Vagina (tissue), 2 donors: ENCODE measurements around the gene SORCS2. TPM values are rescaled to one million over a fixed set of nuclear protein-coding genes. Genes with fewer than 3 reads are reported as not detected.

ENCODE experiments used
- DNase-seq, 2 donors: peaks; one replicate each; pipeline ENCODE4 v3.0.0-alpha.2; 2017; ENCODE audit errors: extremely low spot score in 2 of 2
- H3K27ac ChIP-seq: fragments of 200-600 bp; sonication (generic); one replicate; pipeline ENCODE4 v1.5.1; 2019
- H3K27me3 ChIP-seq: fragments of 200-600 bp; sonication (generic); one replicate; pipeline ENCODE4 v1.5.1; 2019
- H3K36me3 ChIP-seq, 2 donors: fragments of 200-600 bp; sonication (generic); one replicate each; pipeline ENCODE4 v1.5.1; 2017 to 2019
- H3K4me1 ChIP-seq: fragments of 200-600 bp; sonication (generic); one replicate; pipeline ENCODE4 v1.5.1; 2019
- H3K4me3 ChIP-seq, 2 donors: fragments of 200-600 bp; sonication (generic); 1 replicate in 1 of 2; 2 replicates in 1 of 2; pipeline ENCODE4 v1.5.1; 2016 to 2019
- H3K9me3 ChIP-seq: fragments of 200-600 bp; sonication (generic); one replicate; pipeline ENCODE4 v1.5.1; 2019
- CTCF ChIP-seq, 3 experiments: fragments of 450-650 bp in 2 of 3; fragments of 200-600 bp in 1 of 3; sonication (generic) in 1 of 3; IDR thresholded peaks; one replicate each; pipeline ENCODE4 v1.5.1; 2017 to 2019; ENCODE audit warnings: antibody characterized with exemption in 3 of 3, mild to moderate bottlenecking in 2 of 3, moderate library complexity in 2 of 3
- POLR2A ChIP-seq, 2 donors: fragments of 450-650 bp; IDR thresholded peaks; one replicate each; pipeline ENCODE4 v1.6.1; 2017; ENCODE audit warnings: antibody characterized with exemption in 2 of 2, mild to moderate bottlenecking in 2 of 2, moderate library complexity in 2 of 2
- POLR2AphosphoS5 ChIP-seq, 2 donors: sonication (generic); formaldehyde crosslinking; IDR thresholded peaks; one replicate each; pipeline ENCODE4 v1.9.0; 2017; ENCODE audit warnings: antibody characterized with exemption in 2 of 2, mild to moderate bottlenecking in 2 of 2, low read depth in 1 of 2; ENCODE audit not compliant: insufficient read depth in 1 of 2
- intact Hi-C: fragments of 100-400 bp; cut with DNase I; formaldehyde crosslinking; loops from one replicate; pipeline ENCODE4 v1.15.1; 2023
- total RNA-seq: library from RNA; depleted of rRNA; stranded (reverse); fragments of >200 nt; gene quantifications from one replicate; pipeline ENCODE4 v1.2.3, GENCODE V29; 2016

The SORCS2 gene
- total RNA-seq, 1 donor from 2014 or later: 5.4 TPM

GRCh38 chr4:7698584-7698983, 506.2 kb downstream of the SORCS2 start:
- Histone ChIP-seq H3K27me3 (no peaks in the 10 kb centered on the region), H3K36me3 (no peaks in the 10 kb centered on the region), H3K4me1 (no peaks in the 10 kb centered on the region), H3K9me3 (no peaks in the 10 kb centered on the region), H3K27ac (no peak overlapping the region), H3K4me3 (no peak overlapping the region)
- intact Hi-C loops: no loop called here
- no peak for TF ChIP-seq POLR2A (IDR thresholded peaks at IDR 0.05)
- DNase-seq: no peak

GRCh38 chr4:7699031-7699430, 506.7 kb downstream of the SORCS2 start:
- Histone ChIP-seq H3K36me3 (no peaks in the 10 kb centered on the region), H3K4me3 (no peak overlapping the region), H3K4me1 (no peaks in the 10 kb centered on the region), H3K9me3 (no peaks in the 10 kb centered on the region), H3K27ac (no peak overlapping the region), H3K27me3 (no peaks in the 10 kb centered on the region)
- intact Hi-C loops: no loop called here
- TF ChIP-seq POLR2A (IDR thresholded peaks at IDR 0.05) (no peak), POLR2AphosphoS5 (IDR thresholded peaks at IDR 0.05; ENCODE audit: insufficient read depth in 1 of 2, low read depth in 1 of 2) (no peak), CTCF (IDR thresholded peaks at IDR 0.05) (no peak)
- no peak for DNase-seq

- H3K36me3 ChIP-seq: no peaks in the 10 kb centered on the region
- no peak overlapping the region for H3K4me3 ChIP-seq
- DNase-seq: no peak
- intact Hi-C loops: no loop called here
- H3K4me1 ChIP-seq: no peaks in the 10 kb centered on the region
- H3K27ac ChIP-seq: no peak overlapping the region
- no peak for TF ChIP-seq CTCF (IDR thresholded peaks at IDR 0.05)
- no peak for TF ChIP-seq POLR2AphosphoS5 (IDR thresholded peaks at IDR 0.05; ENCODE audit: insufficient read depth in 1 of 2, low read depth in 1 of 2)
- no peak for TF ChIP-seq POLR2A (IDR thresholded peaks at IDR 0.05)
- H3K9me3 ChIP-seq: no peaks in the 10 kb centered on the region
- no peaks in the 10 kb centered on the region for H3K27me3 ChIP-seq
These were observed 507.5 kb downstream of the SORCS2 start for GRCh38 chr4:7699825-7700224.

GRCh38 chr4:7700665-7701064, 508.3 kb downstream of the SORCS2 start:
- Histone ChIP-seq H3K27me3 (no peaks in the 10 kb centered on the region), H3K9me3 (no peaks in the 10 kb centered on the region), H3K27ac (no peak overlapping the region), H3K36me3 (no peaks in the 10 kb centered on the region), H3K4me1 (no peaks in the 10 kb centered on the region), H3K4me3 (no peak overlapping the region)
- TF ChIP-seq POLR2AphosphoS5 (IDR thresholded peaks at IDR 0.05; ENCODE audit: insufficient read depth in 1 of 2, low read depth in 1 of 2) (no peak), CTCF (IDR thresholded peaks at IDR 0.05) (no peak), POLR2A (IDR thresholded peaks at IDR 0.05) (no peak)
- DNase-seq: no peak
- intact Hi-C loops: no loop called here

- Histone ChIP-seq H3K4me3 (no peak overlapping the region), H3K27ac (no peak overlapping the region), H3K9me3 (no peaks in the 10 kb centered on the region), H3K36me3 (no peaks in the 10 kb centered on the region), H3K27me3 (no peaks in the 10 kb centered on the region), H3K4me1 (no peaks in the 10 kb centered on the region)
- TF ChIP-seq CTCF (IDR thresholded peaks at IDR 0.05) (no peak), POLR2A (IDR thresholded peaks at IDR 0.05) (no peak), POLR2AphosphoS5 (IDR thresholded peaks at IDR 0.05; ENCODE audit: insufficient read depth in 1 of 2, low read depth in 1 of 2) (no peak)
- intact Hi-C loops: no loop called here
- DNase-seq: no peak
These were observed 509.7 kb downstream of the SORCS2 start for GRCh38 chr4:7701866-7702649.
